Measurements from ENCODE around the gene LHCGR.

The LHCGR gene

DNA sequence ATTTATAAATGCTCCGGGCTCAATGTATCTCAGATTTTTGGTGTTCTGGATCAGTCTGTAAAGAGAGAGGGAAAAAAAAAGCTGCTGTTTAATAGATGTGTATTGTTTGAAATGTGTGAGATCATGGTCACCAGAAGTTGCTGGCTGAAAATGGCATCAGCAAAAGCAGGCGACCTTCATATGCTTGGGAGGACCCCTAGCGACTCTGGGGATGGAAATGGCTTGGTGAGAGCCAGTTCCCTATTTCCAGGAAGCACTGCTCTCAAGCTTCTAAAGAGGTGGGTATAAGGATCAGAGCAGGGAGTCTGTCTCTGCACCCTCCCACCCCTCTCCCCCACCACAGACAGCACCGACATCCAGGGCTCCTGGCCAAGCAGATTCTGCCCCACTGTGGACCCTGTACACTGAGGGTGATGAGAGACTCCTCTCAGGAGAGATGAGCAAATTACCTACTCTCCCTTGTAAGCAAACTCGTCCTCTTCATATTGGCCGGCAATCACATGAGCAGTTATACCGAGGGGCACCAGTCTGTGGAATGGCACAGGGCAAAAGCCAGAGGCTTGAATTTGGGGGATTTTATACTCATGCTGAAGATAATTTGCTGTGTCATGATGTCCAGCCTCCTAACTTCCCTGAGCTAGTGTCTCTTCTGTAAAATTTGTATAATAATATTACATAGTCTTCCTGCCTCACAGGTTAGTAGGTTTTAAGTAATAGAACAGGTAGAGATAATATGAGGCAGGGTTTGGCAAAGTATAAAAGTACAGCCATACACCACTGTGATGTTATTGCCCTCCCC, 29.6 kb downstream of the LHCGR start:
- H3K9me3 Mint-ChIP-seq: no peaks in the 10 kb centered on the region
- no peaks in the 10 kb centered on the region for H3K4me1 Mint-ChIP-seq (ENCODE audit: low read depth)
- peaks cover 7% of the 10 kb centered on the region for H3K27me3 Mint-ChIP-seq
- DNase-seq: no peak
- H3K36me3 Mint-ChIP-seq (ENCODE audit: low read depth): no peaks in the 10 kb centered on the region
- no peak overlapping the region for H3K4me3 Mint-ChIP-seq
- H3K27ac Mint-ChIP-seq: no peak overlapping the region

GRCh38 chr2:48724278-48724677, 31.2 kb downstream of the LHCGR start:
- H3K36me3 Mint-ChIP-seq (ENCODE audit: low read depth): no peaks in the 10 kb centered on the region
- peaks cover 7% of the 10 kb centered on the region for H3K27me3 Mint-ChIP-seq
- no peak overlapping the region for H3K4me3 Mint-ChIP-seq
- no peaks in the 10 kb centered on the region for H3K4me1 Mint-ChIP-seq (ENCODE audit: low read depth)
- H3K27ac Mint-ChIP-seq: no peak overlapping the region
- no peaks in the 10 kb centered on the region for H3K9me3 Mint-ChIP-seq
- DNase-seq: no peak

- Mint-ChIP-seq H3K4me1 (ENCODE audit: low read depth) (no peaks in the 10 kb centered on the region), H3K27me3 (no peaks in the 10 kb centered on the region), H3K4me3 (no peak overlapping the region), H3K9me3 (no peaks in the 10 kb centered on the region), H3K27ac (no peak overlapping the region), H3K36me3 (ENCODE audit: low read depth) (no peaks in the 10 kb centered on the region)
- no peak for DNase-seq
These were observed 32.4 kb downstream of the LHCGR start for GRCh38 chr2:48723129-48723528.

DNA sequence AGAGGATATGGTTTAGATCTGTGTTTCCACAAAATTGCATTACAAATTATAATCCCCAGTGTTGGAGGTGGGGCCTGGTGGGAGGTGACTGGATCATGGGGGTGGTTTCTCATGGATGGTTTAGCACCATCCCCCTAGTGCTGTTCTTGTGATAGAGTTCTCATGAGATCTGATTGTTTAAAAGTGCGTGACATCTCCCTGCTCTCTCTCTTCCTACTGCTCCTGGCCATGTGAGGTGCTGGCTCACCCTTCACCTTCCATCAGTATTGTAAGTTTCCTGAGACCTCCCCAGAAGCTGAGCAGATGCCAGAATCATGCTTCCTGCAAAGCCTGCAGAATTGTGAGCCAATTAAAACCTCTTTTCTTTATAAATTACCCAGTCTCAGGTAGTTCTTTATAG, 33.1 kb downstream of the LHCGR start:
- Mint-ChIP-seq H3K9me3 (no peaks in the 10 kb centered on the region), H3K4me3 (no peak overlapping the region), H3K27ac (no peak overlapping the region), H3K36me3 (ENCODE audit: low read depth) (no peaks in the 10 kb centered on the region), H3K27me3 (no peaks in the 10 kb centered on the region), H3K4me1 (ENCODE audit: low read depth) (no peaks in the 10 kb centered on the region)
- no peak for DNase-seq

GRCh38 chr2:48721158-48721557, 34.4 kb downstream of the LHCGR start:
- Mint-ChIP-seq H3K27ac (no peak overlapping the region), H3K4me3 (no peak overlapping the region), H3K36me3 (ENCODE audit: low read depth) (no peaks in the 10 kb centered on the region), H3K9me3 (no peaks in the 10 kb centered on the region), H3K27me3 (no peaks in the 10 kb centered on the region), H3K4me1 (ENCODE audit: low read depth) (no peaks in the 10 kb centered on the region)
- no peak for DNase-seq

GRCh38 chr2:48719480-48720177, 35.9 kb downstream of the LHCGR start:
- peaks cover 1% of the 10 kb centered on the region for H3K27me3 Mint-ChIP-seq
- H3K36me3 Mint-ChIP-seq (ENCODE audit: low read depth): no peaks in the 10 kb centered on the region
- no peak for DNase-seq
- no peak overlapping the region for H3K27ac Mint-ChIP-seq
- no peaks in the 10 kb centered on the region for H3K4me1 Mint-ChIP-seq (ENCODE audit: low read depth)
- no peak overlapping the region for H3K4me3 Mint-ChIP-seq
- no peaks in the 10 kb centered on the region for H3K9me3 Mint-ChIP-seq

DNA sequence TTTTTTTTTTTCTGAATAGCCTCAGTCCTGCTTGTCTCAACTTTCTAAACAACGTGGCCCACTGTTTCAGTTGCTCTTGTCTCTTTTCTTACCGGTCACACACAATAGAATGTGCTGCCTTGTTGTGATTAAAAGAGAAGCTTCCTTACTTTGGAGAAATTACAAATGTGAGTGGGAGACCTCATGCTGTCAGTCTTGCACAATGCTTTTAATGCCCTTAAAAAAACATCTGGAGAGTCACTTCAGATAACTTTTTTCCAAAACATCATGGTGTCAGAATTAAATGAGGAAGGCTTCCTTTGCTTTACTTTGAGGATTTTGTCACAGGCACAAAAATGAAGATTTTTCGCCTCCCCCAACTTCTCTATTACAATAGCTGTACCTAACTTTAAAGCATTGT, 37.7 kb downstream of the LHCGR start:
- Mint-ChIP-seq H3K36me3 (ENCODE audit: low read depth) (no peaks in the 10 kb centered on the region), H3K9me3 (no peaks in the 10 kb centered on the region), H3K4me3 (no peak overlapping the region), H3K27me3 (peaks cover 3% of the 10 kb centered on the region), H3K27ac (no peak overlapping the region), H3K4me1 (ENCODE audit: low read depth) (peaks cover 3% of the 10 kb centered on the region)
- no peak for DNase-seq

DNA sequence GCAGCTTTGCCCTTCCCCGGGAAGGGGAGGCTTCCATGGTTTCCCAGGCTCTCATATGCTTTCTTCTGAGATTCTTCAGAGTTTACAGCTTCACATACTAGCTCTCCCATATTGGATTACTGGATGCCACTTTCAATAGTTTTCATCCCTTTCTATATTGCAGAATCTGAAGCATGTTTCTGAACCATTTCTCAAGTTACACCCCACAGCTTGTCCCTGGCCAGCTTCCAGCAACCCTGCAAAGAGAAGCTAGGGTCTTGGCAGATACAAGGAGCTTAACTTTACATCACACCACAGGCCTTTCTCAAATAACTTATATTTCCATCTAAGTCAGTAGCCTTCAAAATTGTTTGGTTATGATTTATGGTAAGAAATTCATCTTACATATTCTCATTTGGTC, 39.6 kb downstream of the LHCGR start:
- peaks cover 3% of the 10 kb centered on the region for H3K27me3 Mint-ChIP-seq
- DNase-seq: no peak
- no peaks in the 10 kb centered on the region for H3K36me3 Mint-ChIP-seq (ENCODE audit: low read depth)
- peaks cover 3% of the 10 kb centered on the region for H3K4me1 Mint-ChIP-seq (ENCODE audit: low read depth)
- no peaks in the 10 kb centered on the region for H3K9me3 Mint-ChIP-seq
- no peak overlapping the region for H3K4me3 Mint-ChIP-seq
- no peak overlapping the region for H3K27ac Mint-ChIP-seq

DNA sequence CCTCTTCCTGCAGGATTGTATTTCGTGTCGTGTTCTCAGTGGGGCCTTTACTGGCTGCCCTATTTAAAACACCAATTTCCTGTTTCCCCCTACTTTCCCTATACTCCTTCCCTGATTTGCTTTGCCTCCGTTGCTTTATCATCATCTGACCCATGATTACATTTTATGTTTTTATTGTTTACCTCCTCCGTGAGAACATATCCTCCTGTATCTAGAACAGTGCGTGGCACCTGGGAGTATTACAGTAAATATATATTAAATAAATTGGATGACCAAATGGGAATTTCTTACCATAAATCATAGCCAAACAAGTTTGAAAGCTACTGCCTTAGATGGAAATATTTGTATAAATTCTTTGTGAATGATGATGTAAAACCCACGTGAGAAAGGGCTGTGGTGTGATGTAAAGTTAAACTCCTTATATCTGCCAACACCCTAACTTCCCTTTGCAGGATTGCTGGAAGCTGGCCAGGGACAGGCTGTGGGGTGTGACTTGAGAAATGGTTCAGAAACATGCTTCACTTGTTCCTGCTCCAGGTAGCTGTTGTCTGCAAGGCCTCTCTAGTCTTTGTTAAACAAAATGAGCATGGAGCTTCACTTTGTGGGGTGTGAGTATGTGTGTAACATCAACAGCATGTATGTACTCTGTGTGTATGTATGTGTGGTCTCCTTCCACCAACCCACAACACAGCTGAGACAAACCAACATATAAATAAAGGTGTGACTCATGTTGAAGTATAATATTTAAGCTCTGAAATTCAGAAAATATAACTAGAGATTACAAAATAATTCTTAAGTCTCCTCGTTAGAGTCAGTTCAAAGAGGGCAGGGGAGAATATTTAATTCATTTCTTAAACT, 40.3 kb downstream of the LHCGR start:
- Mint-ChIP-seq H3K27me3 (peaks cover 3% of the 10 kb centered on the region), H3K4me1 (ENCODE audit: low read depth) (peaks cover 3% of the 10 kb centered on the region), H3K4me3 (no peak overlapping the region), H3K36me3 (ENCODE audit: low read depth) (no peaks in the 10 kb centered on the region), H3K27ac (no peak overlapping the region), H3K9me3 (no peaks in the 10 kb centered on the region)
- no peak for DNase-seq

DNA sequence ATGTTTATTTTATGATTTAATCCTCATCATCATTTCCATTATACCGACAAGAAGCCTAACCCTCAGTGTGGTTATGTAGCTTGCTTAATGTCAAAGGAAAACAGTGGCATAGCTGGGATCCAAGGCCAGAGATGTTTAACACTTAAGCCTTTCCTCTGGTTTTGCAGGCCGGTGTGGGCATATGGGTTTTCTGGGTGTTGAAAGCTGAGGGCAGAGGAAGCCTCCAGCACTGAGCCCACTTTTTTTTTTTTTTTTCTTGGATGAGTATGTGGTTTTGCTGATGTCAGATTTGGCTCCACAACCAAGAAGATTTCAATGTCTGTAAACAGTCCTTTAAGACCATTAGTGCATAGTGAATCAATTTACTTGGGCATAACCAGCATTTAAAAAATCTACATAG, 41.3 kb downstream of the LHCGR start:
- Mint-ChIP-seq H3K36me3 (ENCODE audit: low read depth) (no peaks in the 10 kb centered on the region), H3K9me3 (no peaks in the 10 kb centered on the region), H3K27me3 (peaks cover 3% of the 10 kb centered on the region), H3K4me1 (ENCODE audit: low read depth) (peaks cover 3% of the 10 kb centered on the region), H3K27ac (no peak overlapping the region), H3K4me3 (no peak overlapping the region)
- DNase-seq: no peak

- Mint-ChIP-seq H3K36me3 (ENCODE audit: low read depth) (no peaks in the 10 kb centered on the region), H3K9me3 (no peaks in the 10 kb centered on the region), H3K4me1 (ENCODE audit: low read depth) (peaks cover 3% of the 10 kb centered on the region), H3K27ac (no peak overlapping the region), H3K4me3 (no peak overlapping the region), H3K27me3 (peaks cover 3% of the 10 kb centered on the region)
- DNase-seq: no peak
These were observed 41.9 kb downstream of the LHCGR start for GRCh38 chr2:48713647-48714046.

DNA sequence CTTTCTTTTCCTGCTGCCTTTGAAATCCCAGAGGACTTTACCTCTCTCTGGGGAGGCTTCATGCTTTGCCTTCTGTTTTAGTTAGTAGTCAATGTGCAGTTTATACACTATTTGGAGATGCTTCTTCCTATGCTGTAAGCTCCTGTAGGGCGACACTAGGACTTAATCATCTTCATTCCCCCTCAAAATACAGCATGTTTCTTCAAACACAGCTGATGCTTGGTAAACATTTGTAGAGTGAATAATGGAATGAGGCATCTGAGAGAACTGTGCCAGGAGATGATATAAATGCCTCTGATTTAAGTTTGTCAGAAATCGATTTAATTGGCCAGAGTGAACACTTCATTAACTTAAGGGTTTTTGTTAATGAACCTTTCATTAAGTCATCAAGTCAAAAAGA, 43.4 kb downstream of the LHCGR start:
- Mint-ChIP-seq H3K4me3 (no peak overlapping the region), H3K9me3 (no peaks in the 10 kb centered on the region), H3K27ac (no peak overlapping the region), H3K36me3 (ENCODE audit: low read depth) (no peaks in the 10 kb centered on the region), H3K4me1 (ENCODE audit: low read depth) (peaks cover 3% of the 10 kb centered on the region), H3K27me3 (peaks cover 3% of the 10 kb centered on the region)
- no peak for DNase-seq

GRCh38 chr2:48711343-48711742, 44.2 kb downstream of the LHCGR start:
- H3K4me1 Mint-ChIP-seq (ENCODE audit: low read depth): peaks cover 3% of the 10 kb centered on the region
- H3K4me3 Mint-ChIP-seq: no peak overlapping the region
- no peaks in the 10 kb centered on the region for H3K9me3 Mint-ChIP-seq
- peaks cover 3% of the 10 kb centered on the region for H3K27me3 Mint-ChIP-seq
- DNase-seq: no peak
- no peaks in the 10 kb centered on the region for H3K36me3 Mint-ChIP-seq (ENCODE audit: low read depth)
- no peak overlapping the region for H3K27ac Mint-ChIP-seq

- H3K27ac Mint-ChIP-seq: no peak overlapping the region
- no peaks in the 10 kb centered on the region for H3K27me3 Mint-ChIP-seq
- H3K9me3 Mint-ChIP-seq: no peaks in the 10 kb centered on the region
- DNase-seq: no peak
- no peak overlapping the region for H3K4me3 Mint-ChIP-seq
- no peaks in the 10 kb centered on the region for H3K36me3 Mint-ChIP-seq (ENCODE audit: low read depth)
- peaks cover 3% of the 10 kb centered on the region for H3K4me1 Mint-ChIP-seq (ENCODE audit: low read depth)
These were observed 46.2 kb downstream of the LHCGR start for GRCh38 chr2:48709096-48710034.

Data from activated T-cell treated with anti-CD3 and anti-CD28 coated beads, Interleukin-2, amount 50 U/mL, for 24 hours (primary cell).